ENCODE results near the gene PAXIP1. TPM values are rescaled to one million over a fixed set of nuclear protein-coding genes. Genes with fewer than 3 reads are reported as not detected.
"Not testable (repeated sequence)": the region's sequence is repeated elsewhere in the genome, so short reads cannot be mapped to it uniquely, and the experiment has no call there.

PAXIP1 gene
- total RNA-seq, 2 donors from 2014 or later: 10.5 to 10.6 TPM

GRCh38 chr7:154922472-154922871 lies 80.5 kb downstream of the PAXIP1 start:
- not testable (repeated sequence) for H3K9me3 ChIP-seq (ENCODE audit: control insufficient read depth, low read length, poor library complexity, severe bottlenecking); H3K4me1 Mint-ChIP-seq; H3K36me3 Mint-ChIP-seq (ENCODE audit: low read depth); DNase-seq; H3K27ac Mint-ChIP-seq; H3K4me3 Mint-ChIP-seq; ATAC-seq
- peaks cover 12% of the 10 kb centered on the region for H3K27me3 Mint-ChIP-seq

DNA sequence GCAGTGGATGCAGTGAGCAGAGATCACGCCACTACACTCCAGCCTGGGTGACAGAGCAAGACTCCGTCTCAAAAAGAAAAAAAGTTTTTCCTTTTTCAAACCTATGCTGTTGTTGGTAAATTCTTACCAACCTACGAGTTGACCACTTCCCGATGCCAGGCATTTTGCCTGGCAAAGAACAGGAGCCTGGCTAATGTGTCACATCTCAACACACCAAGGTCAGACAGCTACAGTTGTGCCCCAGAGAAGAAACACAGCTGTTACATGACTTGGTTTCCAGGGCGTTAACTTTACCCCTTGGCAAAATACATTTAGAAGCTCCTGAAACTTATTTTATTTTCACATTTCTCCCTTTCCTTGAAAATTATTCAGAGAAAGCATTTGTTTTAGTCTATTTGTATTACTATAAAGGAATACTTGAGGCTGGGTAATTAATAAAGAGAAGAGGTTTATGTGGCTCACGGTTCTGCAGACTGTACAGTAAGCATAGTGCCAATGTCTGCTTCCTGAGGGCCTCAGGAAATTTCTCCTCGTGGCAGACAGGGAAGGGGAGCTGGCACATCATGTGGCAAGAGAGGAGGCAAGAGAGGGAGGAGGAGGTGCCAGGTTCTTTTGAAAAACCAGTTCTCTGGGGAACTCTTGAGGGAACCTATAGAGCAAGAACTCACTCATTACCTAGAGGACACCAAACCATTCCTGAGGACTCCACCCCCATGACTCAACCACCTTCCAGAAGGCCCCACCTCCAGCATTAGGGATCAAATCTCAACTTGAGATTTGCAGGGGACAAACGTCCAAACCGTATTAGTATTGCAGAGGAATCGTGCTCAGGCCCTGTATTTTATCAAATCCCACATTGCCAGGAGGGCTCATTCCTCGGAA lies 83.3 kb downstream of the PAXIP1 start:
- H3K27me3 Mint-ChIP-seq: peaks cover 19% of the 10 kb centered on the region
- ATAC-seq (no peak), DNase-seq (no peak)
- H3K4me1 Mint-ChIP-seq: no peaks in the 10 kb centered on the region
- H3K27ac Mint-ChIP-seq: no peak overlapping the region
- H3K9me3 ChIP-seq (ENCODE audit: control insufficient read depth, low read length, poor library complexity, severe bottlenecking): no peaks in the 10 kb centered on the region
- H3K36me3 Mint-ChIP-seq (ENCODE audit: low read depth): no peaks in the 10 kb centered on the region
- H3K4me3 Mint-ChIP-seq: no peak overlapping the region

DNA sequence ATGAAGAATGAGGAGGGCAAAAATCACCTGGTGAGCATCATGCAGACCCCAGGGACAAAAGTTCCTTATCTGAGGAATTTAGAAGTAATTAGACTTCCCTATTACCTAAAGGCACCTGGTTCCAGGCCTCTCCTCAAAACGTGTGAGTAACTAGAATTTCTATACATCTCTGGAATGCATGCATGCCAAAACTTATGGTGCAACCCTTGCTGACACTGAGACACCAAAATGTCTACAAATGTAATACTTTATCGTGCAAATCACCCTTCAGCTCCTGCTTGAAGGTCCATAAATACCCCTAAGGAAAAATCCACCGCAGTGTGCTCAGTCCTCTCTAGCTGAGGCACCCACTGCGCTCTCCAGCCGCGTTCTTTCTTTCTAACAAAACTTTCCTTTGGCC lies 84.2 kb downstream of the PAXIP1 start:
- Mint-ChIP-seq H3K27ac (no peak overlapping the region), H3K4me3 (no peak overlapping the region), H3K4me1 (peaks cover 2% of the 10 kb centered on the region), H3K36me3 (ENCODE audit: low read depth) (no peaks in the 10 kb centered on the region), H3K27me3 (peaks cover 23% of the 10 kb centered on the region)
- no peaks in the 10 kb centered on the region for H3K9me3 ChIP-seq (ENCODE audit: control insufficient read depth, low read length, poor library complexity, severe bottlenecking)
- no peak for DNase-seq
- no peak for ATAC-seq

DNA sequence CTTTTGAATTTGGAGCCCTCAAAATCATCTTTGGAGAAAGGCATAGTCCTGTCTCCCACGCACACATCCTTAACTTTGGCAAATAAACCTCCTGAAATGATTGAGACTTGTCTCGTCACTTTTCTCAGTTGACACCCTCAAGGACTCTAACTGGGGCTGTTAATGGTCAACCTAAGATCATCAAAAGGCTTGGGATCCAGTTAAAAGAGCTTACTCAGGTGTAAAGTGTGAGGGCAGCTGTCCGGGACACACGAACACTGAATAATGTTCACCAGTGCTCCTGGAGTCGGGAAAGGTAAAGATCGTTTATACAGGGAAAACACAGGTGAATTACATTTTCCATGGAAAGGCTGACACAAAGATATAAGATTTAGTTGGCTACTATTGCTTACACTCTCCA lies 84.7 kb downstream of the PAXIP1 start:
- no peak overlapping the region for H3K27ac Mint-ChIP-seq
- no peak for ATAC-seq
- H3K9me3 ChIP-seq (ENCODE audit: control insufficient read depth, low read length, poor library complexity, severe bottlenecking): no peaks in the 10 kb centered on the region
- peaks cover 3% of the 10 kb centered on the region for H3K4me1 Mint-ChIP-seq
- no peak overlapping the region for H3K4me3 Mint-ChIP-seq
- peaks cover 28% of the 10 kb centered on the region for H3K27me3 Mint-ChIP-seq
- DNase-seq: no peak
- no peaks in the 10 kb centered on the region for H3K36me3 Mint-ChIP-seq (ENCODE audit: low read depth)

- Mint-ChIP-seq H3K4me3 (no peak overlapping the region), H3K36me3 (ENCODE audit: low read depth) (no peaks in the 10 kb centered on the region), H3K4me1 (peaks cover 3% of the 10 kb centered on the region), H3K27ac (no peak overlapping the region), H3K27me3 (peaks cover 28% of the 10 kb centered on the region)
- DNase-seq: no peak
- no peaks in the 10 kb centered on the region for H3K9me3 ChIP-seq (ENCODE audit: control insufficient read depth, low read length, poor library complexity, severe bottlenecking)
- ATAC-seq: no peak
Measured at GRCh38 chr7:154917808-154918160, 85.1 kb downstream of the PAXIP1 start.

GRCh38 chr7:154916856-154917807 lies 85.8 kb downstream of the PAXIP1 start:
- Mint-ChIP-seq H3K4me1 (peaks cover 3% of the 10 kb centered on the region), H3K27me3 (peaks cover 23% of the 10 kb centered on the region), H3K27ac (no peak overlapping the region), H3K4me3 (no peak overlapping the region), H3K36me3 (ENCODE audit: low read depth) (no peaks in the 10 kb centered on the region)
- no peaks in the 10 kb centered on the region for H3K9me3 ChIP-seq (ENCODE audit: control insufficient read depth, low read length, poor library complexity, severe bottlenecking)
- ATAC-seq: no peak
- no peak for DNase-seq

DNA sequence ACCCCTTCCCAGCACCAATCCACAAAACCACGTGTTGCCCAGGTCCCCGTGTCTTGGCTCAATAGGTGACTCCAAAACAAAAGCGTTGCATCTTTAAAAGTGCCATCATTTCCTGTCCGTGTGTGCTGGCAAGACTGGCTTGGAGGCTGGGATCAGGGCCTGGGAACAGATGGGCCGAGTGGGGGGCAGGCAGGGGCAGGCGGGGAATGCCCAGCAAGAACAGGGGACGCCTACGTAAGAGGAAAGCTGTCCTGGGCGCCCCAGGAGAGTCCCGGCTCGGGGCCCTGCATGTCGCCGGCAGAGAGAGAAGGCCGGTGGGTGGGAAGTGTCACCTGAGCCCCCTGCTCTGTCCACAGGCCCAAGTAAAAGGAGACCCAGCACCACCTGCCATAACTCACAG lies 86.5 kb downstream of the PAXIP1 start:
- Mint-ChIP-seq H3K27ac (no peak overlapping the region), H3K27me3 (peaks cover 21% of the 10 kb centered on the region), H3K4me3 (no peak overlapping the region), H3K36me3 (ENCODE audit: low read depth) (no peaks in the 10 kb centered on the region), H3K4me1 (peaks cover 3% of the 10 kb centered on the region)
- ATAC-seq: no peak
- DNase-seq: no peak
- H3K9me3 ChIP-seq (ENCODE audit: control insufficient read depth, low read length, poor library complexity, severe bottlenecking): no peaks in the 10 kb centered on the region

DNA sequence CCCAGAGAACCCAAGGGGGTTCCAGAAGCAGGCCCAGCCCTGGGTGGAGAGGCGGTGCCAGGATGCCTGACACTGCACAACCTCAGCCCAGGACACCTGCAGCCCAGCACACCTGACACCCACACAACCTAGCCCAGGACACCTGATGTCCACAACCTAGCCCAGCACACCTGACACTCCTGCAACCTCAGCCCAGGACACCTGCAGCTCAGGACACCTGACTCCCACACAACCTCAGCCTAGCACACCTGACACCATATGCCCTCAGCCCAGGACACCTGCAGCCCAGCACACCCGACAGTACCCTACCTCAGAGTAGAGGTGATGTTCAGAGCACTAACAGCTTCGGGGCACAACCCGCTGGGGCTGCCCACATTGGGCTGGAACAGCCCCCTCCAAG lies 87.3 kb downstream of the PAXIP1 start:
- Mint-ChIP-seq H3K27me3 (peaks cover 21% of the 10 kb centered on the region), H3K27ac (no peak overlapping the region), H3K4me3 (no peak overlapping the region), H3K36me3 (ENCODE audit: low read depth) (no peaks in the 10 kb centered on the region), H3K4me1 (peaks cover 3% of the 10 kb centered on the region)
- DNase-seq (no peak), ATAC-seq (no peak)
- H3K9me3 ChIP-seq (ENCODE audit: control insufficient read depth, low read length, poor library complexity, severe bottlenecking): no peaks in the 10 kb centered on the region

DNA sequence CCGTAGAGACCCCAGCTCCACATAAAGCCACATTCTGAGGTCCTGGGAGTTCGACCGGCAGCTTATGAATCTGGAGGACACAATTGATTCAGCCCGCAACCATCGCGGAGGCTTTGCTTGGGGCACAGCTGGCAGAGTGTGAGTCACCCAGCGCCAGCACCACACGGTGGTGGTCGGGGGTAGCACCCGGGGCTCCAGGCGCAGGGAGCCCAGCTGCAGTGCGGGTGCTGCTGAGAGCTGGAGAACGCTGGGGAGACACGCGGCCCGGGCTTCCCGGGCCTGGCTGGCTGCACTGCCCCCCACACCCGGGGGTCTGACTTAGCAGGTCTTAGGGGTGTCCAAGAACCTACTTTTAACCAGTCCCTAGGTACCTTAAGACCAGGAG lies 87.9 kb downstream of the PAXIP1 start:
- Mint-ChIP-seq H3K36me3 (ENCODE audit: low read depth) (no peaks in the 10 kb centered on the region), H3K27me3 (peaks cover 21% of the 10 kb centered on the region), H3K27ac (no peak overlapping the region), H3K4me1 (peaks cover 3% of the 10 kb centered on the region), H3K4me3 (peak overlapping the region; percentile 59)
- no peak for DNase-seq
- ATAC-seq: no peak
- H3K9me3 ChIP-seq (ENCODE audit: control insufficient read depth, low read length, poor library complexity, severe bottlenecking): no peaks in the 10 kb centered on the region

DNA sequence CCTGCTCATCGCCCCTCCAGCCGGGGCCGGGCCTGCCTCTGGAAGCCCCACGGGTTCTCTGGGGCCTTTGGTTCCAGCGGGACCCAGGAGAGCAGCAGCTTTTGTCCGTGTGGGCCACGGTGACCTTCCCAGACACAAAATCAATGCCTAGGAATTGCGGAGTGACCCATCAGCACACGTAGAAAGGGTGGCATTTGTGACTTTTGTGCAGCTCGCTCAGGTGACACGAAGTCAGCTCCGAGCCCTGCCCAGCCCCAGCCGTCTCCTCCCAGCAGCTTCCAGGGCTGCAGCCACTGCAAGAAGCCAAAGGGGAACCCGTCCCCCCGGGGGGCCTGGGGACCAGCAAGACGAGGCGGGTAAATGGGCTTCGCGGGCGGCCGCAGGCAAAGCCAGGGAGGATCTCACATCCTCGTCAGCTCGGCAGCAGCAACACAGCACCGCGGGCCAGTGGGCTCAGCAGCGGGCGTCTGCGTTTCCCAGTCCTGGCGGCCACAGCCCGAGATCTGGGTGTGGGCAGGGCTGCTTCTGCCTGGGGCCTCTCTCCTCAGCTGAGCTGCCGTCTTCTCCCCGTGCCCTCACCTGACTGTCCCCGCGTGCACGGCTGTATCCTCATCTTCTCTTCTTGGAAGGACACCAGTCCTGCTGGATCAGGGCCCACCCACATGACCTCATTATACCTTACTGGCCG lies 88.5 kb downstream of the PAXIP1 start:
- Mint-ChIP-seq H3K27ac (no peak overlapping the region), H3K27me3 (peaks cover 22% of the 10 kb centered on the region), H3K36me3 (ENCODE audit: low read depth) (no peaks in the 10 kb centered on the region), H3K4me1 (peaks cover 3% of the 10 kb centered on the region), H3K4me3 (peak overlapping the region; percentile 90)
- ATAC-seq (no peak), DNase-seq (no peak)
- no peaks in the 10 kb centered on the region for H3K9me3 ChIP-seq (ENCODE audit: control insufficient read depth, low read length, poor library complexity, severe bottlenecking)

DNA sequence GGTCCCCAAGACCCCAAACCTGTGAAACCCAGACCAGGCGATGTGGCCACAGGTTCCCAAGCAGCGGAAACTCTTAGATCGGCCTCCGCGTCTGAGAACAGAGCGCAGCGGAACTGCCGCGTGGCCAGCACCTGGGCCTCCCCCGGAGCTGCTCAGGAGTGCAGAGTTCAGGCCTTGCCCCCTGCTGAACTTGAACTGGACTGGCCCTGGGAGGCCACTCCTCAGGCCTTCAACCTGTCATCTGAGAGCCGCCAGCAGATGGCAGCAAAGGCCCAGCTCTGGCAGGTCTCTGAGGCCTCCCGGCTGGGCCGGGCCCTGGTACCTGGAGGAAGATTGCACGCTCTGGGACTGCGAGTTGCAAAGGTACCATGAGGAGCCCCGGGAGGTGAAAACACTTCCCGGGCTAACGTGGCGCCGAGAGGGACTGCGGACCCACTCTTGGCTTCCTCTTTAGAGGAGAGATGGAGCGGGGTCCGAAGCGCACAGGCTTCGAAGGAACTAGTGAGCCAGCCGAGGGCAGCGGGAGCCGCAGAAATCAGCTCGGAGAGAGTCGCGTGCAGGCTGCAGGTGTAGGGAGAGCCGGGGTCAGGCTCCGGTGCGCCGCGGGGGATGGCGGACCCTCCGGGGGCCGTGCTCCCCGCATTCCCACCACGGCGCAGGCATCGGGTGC lies 89.2 kb downstream of the PAXIP1 start:
- no peaks in the 10 kb centered on the region for H3K9me3 ChIP-seq (ENCODE audit: control insufficient read depth, low read length, poor library complexity, severe bottlenecking)
- peaks cover 3% of the 10 kb centered on the region for H3K4me1 Mint-ChIP-seq
- ATAC-seq: peak; percentile 98
- peaks cover 22% of the 10 kb centered on the region for H3K27me3 Mint-ChIP-seq
- DNase-seq: peak; percentile 74 to 90 (median 80)
- H3K27ac Mint-ChIP-seq: no peak overlapping the region
- H3K36me3 Mint-ChIP-seq (ENCODE audit: low read depth): no peaks in the 10 kb centered on the region
- peak overlapping the region; percentile 90 for H3K4me3 Mint-ChIP-seq

- DNase-seq (no peak), ATAC-seq (no peak)
- peaks cover 29% of the 10 kb centered on the region for H3K27me3 Mint-ChIP-seq
- H3K4me1 Mint-ChIP-seq: peaks cover 5% of the 10 kb centered on the region
- no peak overlapping the region for H3K4me3 Mint-ChIP-seq
- no peaks in the 10 kb centered on the region for H3K9me3 ChIP-seq (ENCODE audit: control insufficient read depth, low read length, poor library complexity, severe bottlenecking)
- peak overlapping the region; percentile 70 for H3K27ac Mint-ChIP-seq
- no peaks in the 10 kb centered on the region for H3K36me3 Mint-ChIP-seq (ENCODE audit: low read depth)
Measured at GRCh38 chr7:154912871-154913637, 89.9 kb downstream of the PAXIP1 start.

Measured in T-helper 17 cell (primary cell).